Measurements from ENCODE around the gene UBA7. TPM values are rescaled to one million over a fixed set of nuclear protein-coding genes. Genes with fewer than 3 reads are reported as not detected.
A peak's percentile ranks its signal among the peaks of the same experiment; 100 is the strongest.

Gene UBA7
- total RNA-seq, 4 donors from 2014 or later, result 3.5 to 16.1 (median 5.1) TPM

GRCh38 chr3:49841126-49841696, 27.5 kb upstream of the UBA7 start:
- DNase-seq, result no peak
- Histone ChIP-seq H3K27ac (no peak overlapping the region), H3K9me3 (no peaks in the 10 kb centered on the region), H3K4me3 (no peak overlapping the region), H3K4me1 (peaks cover 9 to 18% of the 10 kb centered on the region in 2 donors), H3K27me3 (no peaks in the 10 kb centered on the region), H3K36me3 (no peaks in the 10 kb centered on the region)
- intact Hi-C loops (cut with DNase I; ENCODE audit: low total_unique reads) (loop anchor here (10.0 kb wide), 1 partner anchor 64 kb away; the partner anchor contains the start of gene MST1R), in situ Hi-C loops (cut with MboI; ENCODE audit: low sequenced_read_pairs in 4 of 4) (loop anchor here in 2 of 4 donors (5.0 to 25.0 kb wide), 3 partner anchors 34 to 304 kb away; partner anchors contain the start of gene INKA1 (in 1 of the 2))
- TF ChIP-seq CTCF (IDR thresholded peaks at IDR 0.05 in 4 of 5, conservative IDR thresholded peaks at IDR 0.05 in 1 of 5), result peak in 1 of 5 experiments; percentile 27
- no peak for TF ChIP-seq POLR2A (IDR thresholded peaks at IDR 0.05)
- no peak for ATAC-seq

GRCh38 chr3:49840388-49840787, 26.6 kb upstream of the UBA7 start:
- ATAC-seq (no peak), DNase-seq (no peak)
- in situ Hi-C loops (cut with MboI; ENCODE audit: low sequenced_read_pairs in 4 of 4), result loop anchor here in 2 of 4 donors (5.0 to 25.0 kb wide), 3 partner anchors 33 to 303 kb away; partner anchors contain the start of gene INKA1 (in 1 of the 2)
- H3K9me3 ChIP-seq, result no peaks in the 10 kb centered on the region
- no peaks in the 10 kb centered on the region for H3K27me3 ChIP-seq
- intact Hi-C loops (cut with DNase I; ENCODE audit: low total_unique reads), result loop anchor here (10.0 kb wide), 1 partner anchor 64 kb away; the partner anchor contains the start of gene MST1R
- H3K4me3 ChIP-seq, result no peak overlapping the region
- H3K36me3 ChIP-seq, result no peaks in the 10 kb centered on the region
- peak overlapping the region in 1 of 4 donors; percentile 76 for H3K27ac ChIP-seq
- peaks cover 9 to 18% of the 10 kb centered on the region in 2 donors for H3K4me1 ChIP-seq
- TF ChIP-seq CTCF (IDR thresholded peaks at IDR 0.05 in 4 of 5, conservative IDR thresholded peaks at IDR 0.05 in 1 of 5), result no peak
- TF ChIP-seq POLR2A (IDR thresholded peaks at IDR 0.05), result no peak

GRCh38 chr3:49839193-49839809, 25.5 kb upstream of the UBA7 start:
- no peaks in the 10 kb centered on the region for H3K36me3 ChIP-seq
- intact Hi-C loops (cut with DNase I; ENCODE audit: low total_unique reads), result loop anchor here (1.0 kb wide), 2 partner anchors 37 to 136 kb away; no protein-coding TSS in a partner anchor

GRCh38 chr3:49831341-49831740, 17.6 kb upstream of the UBA7 start:
- no peaks in the 10 kb centered on the region for H3K27me3 ChIP-seq
- H3K4me3 ChIP-seq, result no peak overlapping the region
- no peaks in the 10 kb centered on the region for H3K9me3 ChIP-seq
- intact Hi-C loops (cut with DNase I; ENCODE audit: low total_unique reads) (no loop called here), in situ Hi-C loops (cut with MboI; ENCODE audit: low sequenced_read_pairs in 4 of 4) (loop anchor here in 1 of 4 donors (25.0 kb wide), 1 partner anchor 294 kb away; no protein-coding TSS in a partner anchor)
- no peaks in the 10 kb centered on the region for H3K4me1 ChIP-seq
- H3K27ac ChIP-seq, result no peak overlapping the region
- ATAC-seq (no peak), DNase-seq (no peak)
- no peaks in the 10 kb centered on the region for H3K36me3 ChIP-seq
- TF ChIP-seq CTCF (IDR thresholded peaks at IDR 0.05 in 4 of 5, conservative IDR thresholded peaks at IDR 0.05 in 1 of 5) (no peak), POLR2A (IDR thresholded peaks at IDR 0.05) (no peak)

More at GRCh38 chr3:49839193-49839809, 25.5 kb upstream of the UBA7 start:
- DNase-seq, result peak; percentile 56 to 70
- Histone ChIP-seq H3K9me3 (no peaks in the 10 kb centered on the region), H3K4me1 (peaks cover 9 to 18% of the 10 kb centered on the region in 2 donors), H3K27ac (peak overlapping the region; percentile 3 to 76 (median 52)), H3K4me3 (no peak overlapping the region), H3K27me3 (no peaks in the 10 kb centered on the region)
- in situ Hi-C loops (cut with MboI; ENCODE audit: low sequenced_read_pairs in 4 of 4), result loop anchor here in 2 of 4 donors (5.0 to 25.0 kb wide), 2 partner anchors 42 to 302 kb away; partner anchors contain the start of gene CDHR4 (in 1 of the 2)
- TF ChIP-seq CTCF (IDR thresholded peaks at IDR 0.05 in 4 of 5, conservative IDR thresholded peaks at IDR 0.05 in 1 of 5) (peak; percentile 90 to 94 (median 93)), POLR2A (IDR thresholded peaks at IDR 0.05) (no peak)
- peak; percentile 90 to 94 for ATAC-seq
